GM21447 (cell line): ENCODE data around the gene FIBIN.

Source experiments
- ATAC-seq: cut with Tn5 transposase; IDR thresholded peaks from one replicate; pipeline ENCODE4 v1.9.1; 2021; ENCODE audit not compliant: unreplicated experiment

Gene FIBIN

GRCh38 chr11:27020751-27021150 is 26.8 kb downstream of the FIBIN start:
- no peak for ATAC-seq

DNA sequence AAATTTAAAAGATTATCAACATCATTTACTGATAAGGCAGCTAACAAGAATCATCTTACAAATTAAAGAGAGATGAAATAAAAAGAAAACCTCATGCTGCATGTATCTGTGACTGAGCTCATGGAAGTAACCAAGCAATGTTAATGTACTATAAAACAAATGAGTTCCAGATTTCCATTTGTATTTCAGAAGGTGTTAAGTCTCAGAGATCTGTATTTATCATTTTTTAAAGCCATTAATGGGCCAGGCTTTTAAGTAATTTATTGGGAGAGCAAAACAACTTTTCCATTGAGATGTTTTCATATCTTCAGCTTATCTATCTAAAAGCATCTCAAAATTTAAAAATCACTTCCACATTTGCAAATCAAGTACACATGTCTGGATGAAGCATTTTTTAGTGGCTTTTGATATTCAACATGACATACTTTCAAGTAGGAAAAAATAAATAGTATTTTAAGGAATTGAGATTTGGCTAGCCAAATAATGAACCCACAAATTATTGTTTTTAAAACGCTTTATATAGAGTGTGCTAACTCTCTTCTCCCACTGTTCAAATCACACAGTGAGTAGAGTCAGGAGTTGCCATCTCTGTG is 28.8 kb downstream of the FIBIN start:
- no peak for ATAC-seq

DNA sequence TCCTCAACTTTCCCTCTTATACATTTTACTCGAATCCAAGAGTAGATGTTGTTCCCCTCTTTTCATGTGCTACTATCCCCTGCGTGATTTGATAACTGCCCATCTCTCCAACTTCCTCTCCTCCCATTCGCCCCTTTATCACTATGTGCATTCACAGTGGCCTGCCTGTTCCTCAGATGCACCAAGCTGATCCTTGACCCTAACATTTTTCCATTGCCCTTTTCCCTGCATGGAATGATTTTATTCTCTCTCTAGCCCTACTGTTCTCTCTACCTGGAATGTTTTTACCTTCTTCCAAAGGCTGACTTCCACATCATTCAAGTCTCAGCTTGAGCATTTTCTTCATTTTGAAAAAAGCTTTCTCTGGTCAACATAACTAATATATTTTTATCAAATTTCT is 31.0 kb downstream of the FIBIN start:
- no peak for ATAC-seq

DNA sequence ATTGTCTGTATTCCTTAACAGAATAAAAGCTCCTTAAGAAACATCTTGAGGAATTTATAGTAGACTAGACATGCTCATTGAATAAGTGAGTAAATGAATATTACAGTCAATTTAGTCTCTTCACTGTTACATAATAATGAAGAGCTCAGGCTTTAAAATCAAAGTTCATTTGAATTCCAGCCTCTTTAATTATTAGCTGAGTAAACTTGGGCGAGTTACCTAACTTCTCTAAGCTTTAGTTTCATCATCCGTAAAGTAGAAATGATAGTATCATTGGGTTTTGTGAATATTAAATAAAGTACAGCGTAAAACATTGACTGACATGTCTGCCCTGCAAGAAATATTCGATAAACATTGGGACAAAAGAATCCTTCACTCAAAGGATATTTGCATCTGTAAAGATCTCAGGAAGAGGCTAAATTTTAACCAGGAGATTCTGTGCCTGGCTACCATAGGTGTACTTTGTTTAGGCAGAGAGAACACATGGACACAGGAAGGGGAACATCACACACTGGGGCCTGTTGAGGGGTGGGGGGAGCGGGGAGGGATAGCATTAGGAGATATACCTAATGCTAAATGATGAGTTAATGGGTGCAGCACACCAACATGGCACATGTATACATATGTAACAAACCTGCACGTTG is 31.5 kb downstream of the FIBIN start:
- ATAC-seq = no peak

GRCh38 chr11:27025957-27026733 is 32.2 kb downstream of the FIBIN start:
- no peak for ATAC-seq

- no peak for ATAC-seq
These were observed 34.7 kb downstream of the FIBIN start for GRCh38 chr11:27028561-27028965.

DNA sequence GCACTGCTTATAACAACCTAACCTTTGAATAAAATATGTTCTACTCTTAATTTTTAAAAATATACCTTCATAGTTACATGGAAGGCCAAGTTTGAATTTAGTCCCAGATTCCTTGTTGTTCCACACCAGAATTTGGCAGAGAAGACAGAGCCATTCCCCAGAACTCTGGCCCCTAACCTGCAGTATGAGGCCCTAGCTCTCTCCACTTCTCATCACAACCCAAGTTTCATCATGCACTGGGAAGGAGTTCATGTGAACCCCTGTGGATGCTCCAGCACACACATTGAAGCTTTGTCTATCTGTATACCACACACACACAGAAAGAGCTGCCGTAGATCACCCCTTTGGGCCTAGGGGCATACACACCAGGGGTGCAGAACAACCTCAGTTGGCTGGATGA is 36.1 kb downstream of the FIBIN start:
- no peak for ATAC-seq

DNA sequence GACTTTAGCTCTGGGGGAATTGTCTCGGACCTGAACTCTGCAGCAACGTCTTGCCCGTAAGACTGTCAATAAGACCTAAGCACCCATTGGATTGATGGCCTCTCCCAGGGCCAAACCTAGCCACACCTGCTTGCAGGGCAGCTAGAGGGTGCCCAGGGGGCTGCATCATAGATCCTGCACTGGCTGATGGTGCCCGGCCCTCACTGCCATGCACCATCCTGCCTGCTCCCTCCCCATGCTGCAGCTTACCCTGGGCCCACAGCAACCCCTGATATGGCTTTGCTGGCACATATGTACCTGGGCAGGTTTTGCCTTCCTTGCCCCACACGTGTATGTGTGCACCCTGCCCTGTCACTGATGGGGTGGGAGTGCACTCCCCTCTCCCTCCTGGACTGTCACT is 37.8 kb downstream of the FIBIN start:
- ATAC-seq = no peak

DNA sequence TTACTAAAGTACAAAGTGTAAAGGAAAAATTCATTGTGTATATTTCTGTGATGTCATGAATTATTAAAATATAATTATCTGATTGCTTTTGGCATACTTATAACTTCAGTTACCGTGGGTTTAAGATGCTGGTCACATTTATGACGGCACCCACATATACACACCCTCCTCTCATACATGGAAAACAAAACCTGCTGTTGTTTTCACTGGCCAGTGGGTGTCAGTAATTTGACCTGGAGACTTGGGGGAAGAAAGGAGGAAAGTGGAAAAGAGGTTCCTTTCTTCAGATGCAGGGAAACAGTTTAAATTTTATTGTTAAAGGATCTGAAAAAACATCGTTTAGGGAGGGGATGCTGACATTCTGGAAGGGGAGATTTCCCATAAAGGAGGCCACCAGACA is 46.0 kb downstream of the FIBIN start:
- no peak for ATAC-seq

GRCh38 chr11:27040302-27041115 is 46.6 kb downstream of the FIBIN start, which contains the start of gene BBOX1:
BBOX1 (plus strand) TSS chr11:27040815; CDS start chr11:27055431, 14,616 bp downstream.
- ATAC-seq = no peak

DNA sequence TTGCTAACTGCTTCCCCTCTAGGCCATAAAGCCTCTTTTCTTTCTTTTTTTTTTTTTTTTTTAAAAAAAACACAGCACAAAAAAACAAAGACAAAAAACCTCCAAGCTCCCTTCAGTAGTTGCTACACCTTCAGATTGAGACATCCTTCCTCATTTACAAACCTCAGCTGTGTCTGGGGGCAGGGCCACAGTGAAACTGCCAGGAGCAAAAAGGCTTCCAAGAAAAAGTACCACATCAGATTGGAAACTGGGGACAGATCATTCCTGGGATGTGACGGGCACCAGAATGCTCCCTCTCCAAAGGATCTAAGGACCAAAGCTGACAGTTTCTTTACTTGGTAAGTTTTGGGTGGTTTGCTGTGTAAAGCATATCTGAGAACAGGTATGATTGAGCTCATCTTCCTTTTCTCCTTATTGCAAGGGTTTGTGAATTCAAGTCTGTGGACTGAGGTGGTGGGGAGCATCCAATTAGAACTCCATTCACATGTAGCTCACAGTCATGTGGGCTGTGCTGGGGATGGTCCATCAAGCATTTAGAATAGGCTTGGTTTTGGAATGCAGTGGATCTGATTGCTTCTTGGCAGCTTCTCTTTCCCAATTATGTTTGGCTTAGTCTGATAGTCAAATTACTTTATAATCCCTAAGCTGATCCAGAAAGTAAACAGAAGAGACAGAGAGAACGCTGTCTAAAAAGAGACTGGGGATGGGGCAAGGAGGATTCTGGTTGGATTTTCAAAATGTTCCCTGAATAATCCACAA is 47.4 kb downstream of the FIBIN start:
- ATAC-seq = no peak
